Esophagus squamous epithelium (tissue), 5 donors: ENCODE measurements around the gene NUCB2. TPM values are rescaled to one million over a fixed set of nuclear protein-coding genes. Genes with fewer than 3 reads are reported as not detected.
"Not testable (repeated sequence)": the region's sequence is repeated elsewhere in the genome, so short reads cannot be mapped to it uniquely, and the experiment has no call there.

ENCODE experiments used
- DNase-seq: peaks from one replicate; lab custom pipeline; 2025; lab: John Stamatoyannopoulos, UW
- H3K27ac ChIP-seq, 4 donors: fragments of 200-600 bp; sonication (generic); one replicate each; pipeline ENCODE4 v1.5.1; 2016 to 2019; ENCODE audit warnings: mild to moderate bottlenecking in 1 of 4
- H3K27me3 ChIP-seq, 4 donors: fragments of 200-600 bp; sonication (generic); 1 replicate in 3 of 4; 2 replicates in 1 of 4; pipeline versions ENCODE4 v1.5.1 to v1.6.0; 2017 to 2021; ENCODE audit warnings: antibody characterized with exemption in 1 of 4
- H3K36me3 ChIP-seq, 3 donors: fragments of 200-600 bp; sonication (generic); one replicate each; pipeline ENCODE4 v1.5.1; 2016 to 2019
- H3K4me1 ChIP-seq, 3 donors: fragments of 200-600 bp; sonication (generic); one replicate each; pipeline ENCODE4 v1.5.1; 2017 to 2019
- H3K4me3 ChIP-seq, 4 donors: fragments of 200-600 bp; sonication (generic); 1 replicate in 3 of 4; 2 replicates in 1 of 4; pipeline ENCODE4 v1.5.1; 2016 to 2019; ENCODE audit warnings: mild to moderate bottlenecking in 2 of 4, moderate library complexity in 1 of 4
- H3K9me3 ChIP-seq, 3 donors: fragments of 200-600 bp; sonication (generic); one replicate each; pipeline ENCODE4 v1.5.1; 2016 to 2019
- CTCF ChIP-seq, 6 experiments: fragments of 450-650 bp in 4 of 6; fragments of 200-600 bp in 2 of 6; sonication (generic) in 2 of 6; IDR thresholded peaks; one replicate each; pipeline ENCODE4 v1.5.1; 2016 to 2019; ENCODE audit warnings: antibody characterized with exemption in 6 of 6, mild to moderate bottlenecking in 4 of 6, moderate library complexity in 4 of 6
- POLR2A ChIP-seq, 4 donors: fragments of 450-650 bp; IDR thresholded peaks; one replicate each; pipeline ENCODE4 v1.6.1; 2017; ENCODE audit warnings: antibody characterized with exemption in 4 of 4, mild to moderate bottlenecking in 4 of 4, moderate library complexity in 3 of 4
- WGBS, 2 donors: methylation state at CpG; one replicate each; pipeline ENCODE4 v1.1.5; 2018; 5-methylcytosine and 5-hydroxymethylcytosine counted together
- intact Hi-C: fragments of 100-400 bp; cut with DNase I; formaldehyde crosslinking; loops from one replicate; pipeline ENCODE4 v1.15.0; 2022
- total RNA-seq, 4 donors: library from RNA; depleted of rRNA; stranded (reverse); fragments of >200 nt; gene quantifications; one replicate each; pipeline ENCODE4 v1.1.0, GENCODE V29; 2016
- donor health status: DM: yes; HTN: yes; CAD: no.

Gene NUCB2
- total RNA-seq, 4 donors from 2014 or later = 69.4 to 152 (median 82.2) TPM

- H3K4me3 ChIP-seq = no peak overlapping the region
- no peak for DNase-seq
- intact Hi-C loops = no loop called here
- TF ChIP-seq POLR2A (IDR thresholded peaks at IDR 0.05) (no peak), CTCF (IDR thresholded peaks at IDR 0.05) (no peak)
- peaks cover 0 to 25% (median 0%) of the 10 kb centered on the region in 3 donors for H3K4me1 ChIP-seq
- no peak overlapping the region for H3K27ac ChIP-seq
- no peaks in the 10 kb centered on the region for H3K36me3 ChIP-seq
- H3K27me3 ChIP-seq = no peaks in the 10 kb centered on the region
- H3K9me3 ChIP-seq = no peaks in the 10 kb centered on the region
- 86 to 96% methylated on average over 1 of the region's 1 CpG for WGBS, 2 donors
Measured at GRCh38 chr11:17259519-17259918, 17.0 kb upstream of the NUCB2 start.

GRCh38 chr11:17260020-17260419, 16.5 kb upstream of the NUCB2 start:
- intact Hi-C loops = no loop called here
- no peak overlapping the region for H3K27ac ChIP-seq
- no peak for DNase-seq

GRCh38 chr11:17263769-17264168, 12.8 kb upstream of the NUCB2 start:
- Histone ChIP-seq H3K9me3 (no peaks in the 10 kb centered on the region), H3K27ac (peak overlapping the region in 1 of 4 donors; percentile 19), H3K4me1 (peaks cover 0 to 15% (median 0%) of the 10 kb centered on the region in 3 donors), H3K36me3 (no peaks in the 10 kb centered on the region), H3K27me3 (no peaks in the 10 kb centered on the region), H3K4me3 (no peak overlapping the region)
- DNase-seq = no peak
- TF ChIP-seq CTCF (IDR thresholded peaks at IDR 0.05) (no peak), POLR2A (IDR thresholded peaks at IDR 0.05) (no peak)
- intact Hi-C loops = no loop called here
- 33 to 36% methylated on average over 1 of the region's 1 CpG for WGBS, 2 donors

More at GRCh38 chr11:17260020-17260419, 16.5 kb upstream of the NUCB2 start:
- H3K4me3 ChIP-seq = no peak overlapping the region
- no peaks in the 10 kb centered on the region for H3K9me3 ChIP-seq
- H3K36me3 ChIP-seq = no peaks in the 10 kb centered on the region
- peaks cover 0 to 25% (median 0%) of the 10 kb centered on the region in 3 donors for H3K4me1 ChIP-seq
- H3K27me3 ChIP-seq = no peaks in the 10 kb centered on the region
- no peak for TF ChIP-seq POLR2A (IDR thresholded peaks at IDR 0.05)
- TF ChIP-seq CTCF (IDR thresholded peaks at IDR 0.05) = no peak

- no peak overlapping the region for H3K27ac ChIP-seq
- H3K9me3 ChIP-seq = no peaks in the 10 kb centered on the region
- H3K4me3 ChIP-seq = no peak overlapping the region
- 80 to 83% methylated on average over 5 of the region's 5 CpGs for WGBS, 2 donors
- TF ChIP-seq POLR2A (IDR thresholded peaks at IDR 0.05) (no peak), CTCF (IDR thresholded peaks at IDR 0.05) (no peak)
- no peaks in the 10 kb centered on the region for H3K36me3 ChIP-seq
- DNase-seq = no peak
- intact Hi-C loops = no loop called here
- H3K4me1 ChIP-seq = peaks cover 0 to 15% (median 0%) of the 10 kb centered on the region in 3 donors
- no peaks in the 10 kb centered on the region for H3K27me3 ChIP-seq
Measured at GRCh38 chr11:17266781-17267180, 9.8 kb upstream of the NUCB2 start.

GRCh38 chr11:17267576-17267975, 9.0 kb upstream of the NUCB2 start:
- 59 to 92% methylated on average over 5 of the region's 5 CpGs for WGBS, 2 donors
- TF ChIP-seq CTCF (IDR thresholded peaks at IDR 0.05) (no peak), POLR2A (IDR thresholded peaks at IDR 0.05) (no peak)
- intact Hi-C loops = no loop called here
- DNase-seq = no peak
- H3K4me3 ChIP-seq = no peak overlapping the region
- H3K27me3 ChIP-seq = no peaks in the 10 kb centered on the region
- no peak overlapping the region for H3K27ac ChIP-seq
- peaks cover 0 to 17% (median 0%) of the 10 kb centered on the region in 3 donors for H3K4me1 ChIP-seq
- H3K9me3 ChIP-seq = no peaks in the 10 kb centered on the region
- no peaks in the 10 kb centered on the region for H3K36me3 ChIP-seq

- DNase-seq, H3K27ac ChIP-seq, intact Hi-C loops, H3K4me3 ChIP-seq, H3K27me3 ChIP-seq, H3K9me3 ChIP-seq, H3K36me3 ChIP-seq: not testable (repeated sequence)
- peaks cover 0 to 21% (median 0%) of the 10 kb centered on the region in 3 donors for H3K4me1 ChIP-seq
- 82 to 86% methylated on average over 5 of the region's 5 CpGs for WGBS, 2 donors
Measured at GRCh38 chr11:17268500-17268899, 8.0 kb upstream of the NUCB2 start.
